HG03196 (cell line): Measurements from ENCODE around the gene SDCCAG8.

ENCODE experiments used
- ATAC-seq: cut with Tn5 transposase; IDR thresholded peaks from one replicate; pipeline ENCODE4 v1.9.1; 2021; ENCODE audit not compliant: unreplicated experiment

Gene SDCCAG8

GRCh38 chr1:243415663-243416408, 160.0 kb downstream of the SDCCAG8 start:
- no peak for ATAC-seq

- no peak for ATAC-seq
Measured at GRCh38 chr1:243416495-243416894, 160.7 kb downstream of the SDCCAG8 start.

- no peak for ATAC-seq
Measured at GRCh38 chr1:243420016-243420945, 164.4 kb downstream of the SDCCAG8 start.

GRCh38 chr1:243420946-243421685, 165.3 kb downstream of the SDCCAG8 start:
- no peak for ATAC-seq

- ATAC-seq = peak; percentile 74
Measured at GRCh38 chr1:243421784-243422183, 165.9 kb downstream of the SDCCAG8 start.

GRCh38 chr1:243422362-243422761, 166.5 kb downstream of the SDCCAG8 start:
- no peak for ATAC-seq

GRCh38 chr1:243428084-243428483, 172.2 kb downstream of the SDCCAG8 start:
- ATAC-seq = no peak

GRCh38 chr1:243428617-243429342, 172.9 kb downstream of the SDCCAG8 start:
- ATAC-seq = no peak

- no peak for ATAC-seq
Measured at GRCh38 chr1:243431591-243431990, 175.8 kb downstream of the SDCCAG8 start.

GRCh38 chr1:243432136-243432535, 176.3 kb downstream of the SDCCAG8 start:
- ATAC-seq = no peak

- ATAC-seq = no peak
Measured at GRCh38 chr1:243433737-243434370, 178.0 kb downstream of the SDCCAG8 start.

GRCh38 chr1:243434594-243434993, 178.8 kb downstream of the SDCCAG8 start:
- ATAC-seq = no peak

- no peak for ATAC-seq
Measured at GRCh38 chr1:243435836-243436235, 180.0 kb downstream of the SDCCAG8 start.

GRCh38 chr1:243438146-243438545, 182.3 kb downstream of the SDCCAG8 start:
- ATAC-seq = no peak

GRCh38 chr1:243438815-243439214, 183.0 kb downstream of the SDCCAG8 start:
- ATAC-seq = no peak

- no peak for ATAC-seq
Measured at GRCh38 chr1:243440406-243440805, 184.6 kb downstream of the SDCCAG8 start.

- ATAC-seq = no peak
Measured at GRCh38 chr1:243441601-243442000, 185.8 kb downstream of the SDCCAG8 start.

GRCh38 chr1:243443557-243443956, 187.7 kb downstream of the SDCCAG8 start:
- ATAC-seq = no peak

- no peak for ATAC-seq
Measured at GRCh38 chr1:243447347-243447746, 191.5 kb downstream of the SDCCAG8 start.

GRCh38 chr1:243447844-243448243, 192.0 kb downstream of the SDCCAG8 start:
- ATAC-seq = no peak
